GM18858 (cell line): ENCODE data around the gene SPSB4.

Experiments used
- ATAC-seq: cut with Tn5 transposase; IDR thresholded peaks from one replicate; pipeline ENCODE4 v1.9.1; 2021; ENCODE audit not compliant: unreplicated experiment

Gene SPSB4

GRCh38 chr3:141052201-141053069 is 1.3 kb downstream of the SPSB4 start:
- ATAC-seq, result no peak

- no peak for ATAC-seq
Observed at GRCh38 chr3:141055136-141055535, 4.0 kb downstream of the SPSB4 start.

GRCh38 chr3:141055536-141056445 is 4.6 kb downstream of the SPSB4 start:
- no peak for ATAC-seq

GRCh38 chr3:141056751-141057171 is 5.6 kb downstream of the SPSB4 start:
- no peak for ATAC-seq

- ATAC-seq, result no peak
Observed at GRCh38 chr3:141057436-141057835, 6.3 kb downstream of the SPSB4 start.

GRCh38 chr3:141057946-141058800 is 7.0 kb downstream of the SPSB4 start:
- no peak for ATAC-seq

- no peak for ATAC-seq
Observed at GRCh38 chr3:141058996-141059395, 7.8 kb downstream of the SPSB4 start.

- ATAC-seq, result no peak
Observed at GRCh38 chr3:141059816-141060215, 8.7 kb downstream of the SPSB4 start.

- no peak for ATAC-seq
Observed at GRCh38 chr3:141060327-141060726, 9.2 kb downstream of the SPSB4 start.

- no peak for ATAC-seq
Observed at GRCh38 chr3:141063831-141064230, 12.7 kb downstream of the SPSB4 start.

GRCh38 chr3:141064255-141064926 is 13.2 kb downstream of the SPSB4 start:
- no peak for ATAC-seq

GRCh38 chr3:141065258-141065657 is 14.1 kb downstream of the SPSB4 start:
- no peak for ATAC-seq

- no peak for ATAC-seq
Observed at GRCh38 chr3:141065841-141066805, 15.0 kb downstream of the SPSB4 start.

- no peak for ATAC-seq
Observed at GRCh38 chr3:141067206-141067974, 16.2 kb downstream of the SPSB4 start.

GRCh38 chr3:141070229-141070628 is 19.1 kb downstream of the SPSB4 start:
- ATAC-seq, result no peak

- ATAC-seq, result no peak
Observed at GRCh38 chr3:141070727-141071357, 19.7 kb downstream of the SPSB4 start.

GRCh38 chr3:141071681-141072260 is 20.6 kb downstream of the SPSB4 start:
- ATAC-seq, result no peak

GRCh38 chr3:141072950-141073349 is 21.8 kb downstream of the SPSB4 start:
- ATAC-seq, result no peak
